CD4-positive, alpha-beta T cell treated with Interleukin-17A for 4 hours (primary cell): Measurements from ENCODE around the gene PCSK1.
"Not testable (repeated sequence)": the region's sequence is repeated elsewhere in the genome, so short reads cannot be mapped to it uniquely, and the experiment has no call there.

Experiments used
- DNase-seq: peaks from one replicate; pipeline ENCODE4 v3.0.0-alpha.2; 2020; ENCODE audit warnings: mixed read lengths

PCSK1 gene

DNA sequence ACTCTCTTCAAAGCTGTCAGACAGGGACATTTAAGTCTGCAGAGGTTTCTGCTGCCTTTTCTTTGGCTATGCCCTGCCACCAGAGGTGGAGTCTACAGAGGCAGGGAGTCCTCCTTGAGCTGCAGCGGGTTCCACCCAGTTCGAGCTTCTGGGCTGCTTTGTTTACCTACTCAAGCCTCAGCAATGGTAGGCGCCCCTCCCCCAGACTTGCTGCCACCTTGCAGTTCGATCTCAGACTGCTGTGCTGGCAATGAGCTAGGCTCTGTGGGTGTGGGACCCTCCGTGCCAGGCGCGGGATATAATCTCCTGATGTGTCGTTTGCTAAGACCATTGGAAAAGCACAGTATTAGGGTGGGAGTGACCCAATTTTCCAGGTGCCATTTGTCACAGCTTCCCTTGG, 65.7 kb downstream of the PCSK1 start:
- DNase-seq: not testable (repeated sequence)

DNA sequence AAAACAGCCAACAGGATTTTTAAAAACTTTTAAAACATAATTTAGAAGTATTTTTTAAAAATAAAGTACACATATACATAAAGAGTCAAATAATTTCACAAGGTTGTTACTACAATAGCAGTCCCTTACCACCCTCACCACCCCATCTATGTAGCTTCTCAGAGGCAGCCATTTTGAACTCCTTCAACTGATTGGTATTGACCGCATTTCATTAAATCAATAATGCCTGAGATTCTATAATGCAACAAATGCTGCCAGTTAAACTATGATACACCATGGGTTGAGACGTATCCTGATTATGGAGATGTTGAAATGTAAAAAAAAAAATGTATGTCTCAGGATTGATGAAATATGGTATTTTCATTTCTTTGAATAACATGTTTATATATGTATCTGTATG, 78.8 kb downstream of the PCSK1 start:
- no peak for DNase-seq

DNA sequence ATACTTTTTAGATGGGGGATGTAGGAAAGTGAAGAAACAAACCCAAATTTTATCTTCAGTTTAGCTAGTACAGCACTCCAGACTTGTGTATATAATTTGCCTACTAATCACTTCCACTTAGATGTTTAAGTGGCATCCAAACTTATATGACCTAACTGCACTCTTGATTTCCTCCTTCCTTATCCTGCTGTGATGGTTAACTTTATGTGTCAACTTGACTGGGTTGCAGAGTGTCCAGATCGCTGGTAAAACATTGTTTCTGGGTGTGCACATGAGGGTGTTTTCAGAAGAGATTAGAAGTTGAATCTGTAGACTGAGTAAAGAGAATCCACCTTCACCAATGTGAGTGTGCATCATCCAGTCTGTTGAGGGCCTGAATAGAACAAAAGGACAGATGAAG, 79.8 kb downstream of the PCSK1 start:
- no peak for DNase-seq

DNA sequence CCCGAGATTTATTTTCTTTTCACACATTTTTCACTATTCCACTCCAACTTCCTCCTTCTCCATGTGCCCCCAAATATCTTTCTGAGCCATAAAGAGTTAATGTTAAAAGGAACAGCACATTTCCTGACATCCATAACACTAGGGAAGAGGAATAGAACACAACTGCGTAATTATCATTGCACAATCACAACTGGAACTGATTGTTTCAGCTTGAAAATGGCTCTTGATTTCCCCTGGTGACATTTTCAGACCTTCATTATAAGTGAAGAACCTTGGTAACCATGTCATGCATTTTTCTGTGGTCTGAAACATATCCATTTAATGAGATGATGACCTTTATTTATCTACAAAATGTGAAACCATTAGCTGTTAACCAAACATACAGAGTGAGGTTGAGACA, 82.4 kb downstream of the PCSK1 start:
- DNase-seq: no peak

DNA sequence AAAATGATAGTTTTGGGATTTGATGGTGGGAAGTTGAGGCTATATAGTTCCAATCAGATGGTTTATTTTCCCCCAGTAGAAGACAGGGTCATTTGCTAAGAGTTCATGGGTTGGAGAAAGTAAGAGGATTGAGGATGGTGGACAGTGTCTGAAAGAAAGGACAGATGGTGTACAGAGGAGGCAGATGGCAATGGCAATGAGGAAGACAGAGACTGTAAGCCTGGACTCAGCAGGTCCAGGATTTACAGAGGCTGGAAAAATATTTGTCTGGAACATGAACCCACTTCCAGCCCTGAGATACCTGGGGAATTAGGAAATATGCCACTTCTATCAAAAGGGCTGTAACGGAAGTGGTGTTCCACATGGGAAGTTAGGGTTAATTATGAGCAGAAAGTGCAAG, 84.5 kb downstream of the PCSK1 start:
- DNase-seq: no peak

DNA sequence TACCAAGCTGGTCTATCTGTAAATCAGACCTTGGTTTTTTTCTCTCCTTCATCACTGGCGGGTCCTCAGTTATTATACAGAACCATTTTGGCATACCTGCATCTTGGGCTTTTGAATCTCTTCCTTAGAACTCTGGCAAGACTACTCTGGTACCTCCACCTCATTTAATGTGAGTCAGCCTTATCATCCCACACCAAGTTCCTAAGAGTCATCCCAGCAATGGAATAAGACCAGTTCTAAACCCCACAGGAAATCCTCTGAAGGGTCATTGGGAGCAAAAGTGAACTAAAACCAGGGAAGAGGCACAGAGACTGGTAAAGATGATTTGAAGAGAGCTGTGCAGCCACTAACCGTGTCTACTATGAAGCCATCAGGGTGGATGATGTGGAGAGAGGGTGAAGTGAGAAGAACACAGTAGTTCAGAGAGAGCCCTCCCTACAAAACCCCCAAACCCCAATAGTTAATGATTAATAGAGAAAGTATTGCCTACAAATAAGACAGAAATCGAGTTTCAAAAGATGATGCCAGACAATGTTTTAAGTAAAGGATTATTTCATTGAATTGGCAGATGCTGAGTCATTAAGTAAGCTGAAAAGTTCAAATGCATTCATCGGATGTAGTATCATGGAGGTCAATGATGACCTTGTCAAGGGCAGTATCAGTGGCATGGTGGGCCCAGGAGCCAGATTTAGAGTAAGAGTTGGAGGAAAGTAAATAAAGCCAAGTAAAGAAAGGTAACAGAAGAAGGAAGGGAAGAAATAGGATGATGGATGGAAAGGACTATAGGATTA, 85.4 kb downstream of the PCSK1 start:
- no peak for DNase-seq

DNA sequence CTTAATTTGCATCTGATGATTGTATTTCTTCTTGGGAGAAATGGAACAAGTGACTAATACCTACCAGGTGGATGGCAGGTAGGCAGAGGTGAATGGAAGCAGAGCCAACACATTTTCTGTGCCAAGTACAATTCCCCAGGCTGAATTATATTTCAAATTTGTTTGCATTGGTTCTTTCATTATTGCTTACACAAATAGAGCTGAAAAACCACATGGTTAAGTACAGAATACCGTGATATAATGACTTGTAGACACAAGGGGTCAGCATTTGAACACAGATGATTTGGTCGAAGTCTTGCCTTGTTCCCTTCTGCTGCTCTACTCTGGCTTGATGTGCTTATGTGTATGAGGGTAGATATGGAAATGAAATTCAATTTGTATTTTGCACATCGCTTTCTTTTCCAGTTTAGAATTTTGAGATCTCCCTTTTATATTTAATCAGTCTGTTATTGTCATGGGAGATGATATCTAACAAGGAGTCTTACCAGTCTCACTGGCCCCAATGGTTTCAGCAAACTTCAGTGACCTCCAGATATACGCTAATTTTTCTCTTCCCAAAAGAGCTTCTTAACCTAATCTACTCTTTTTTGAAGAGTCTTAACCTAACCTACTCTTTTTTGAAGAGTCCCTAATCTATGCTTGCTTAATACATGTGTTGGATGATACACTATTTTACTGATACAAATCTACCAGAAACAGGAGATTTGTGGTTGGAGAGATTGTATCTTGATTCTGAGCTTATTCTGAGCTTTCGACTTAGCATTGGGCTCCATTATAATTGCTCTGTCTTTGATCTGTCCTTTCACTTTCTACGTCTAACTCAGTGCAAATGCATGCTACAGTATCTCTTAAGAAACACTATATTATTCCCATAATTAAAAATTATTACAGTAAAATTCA, 88.1 kb downstream of the PCSK1 start:
- peak; percentile 27 for DNase-seq

DNA sequence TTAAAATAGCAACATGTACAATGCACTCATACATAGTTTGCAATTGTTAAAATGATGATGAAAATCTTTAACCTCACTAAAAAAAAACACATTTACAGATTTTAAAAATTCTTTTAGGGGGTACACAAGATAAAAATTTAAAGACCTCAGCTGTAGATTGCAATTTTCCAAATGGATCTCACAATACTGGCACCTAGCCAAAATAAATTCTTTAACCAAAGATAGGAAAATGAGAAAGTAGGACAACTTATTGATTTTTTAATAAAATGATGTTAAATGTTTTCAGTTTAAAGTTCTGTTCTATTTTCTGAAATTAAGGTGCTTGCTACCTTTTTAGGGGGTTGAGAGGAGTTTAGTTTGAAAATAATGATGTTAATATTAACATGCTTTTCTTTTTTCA, 90.0 kb downstream of the PCSK1 start:
- DNase-seq: no peak

DNA sequence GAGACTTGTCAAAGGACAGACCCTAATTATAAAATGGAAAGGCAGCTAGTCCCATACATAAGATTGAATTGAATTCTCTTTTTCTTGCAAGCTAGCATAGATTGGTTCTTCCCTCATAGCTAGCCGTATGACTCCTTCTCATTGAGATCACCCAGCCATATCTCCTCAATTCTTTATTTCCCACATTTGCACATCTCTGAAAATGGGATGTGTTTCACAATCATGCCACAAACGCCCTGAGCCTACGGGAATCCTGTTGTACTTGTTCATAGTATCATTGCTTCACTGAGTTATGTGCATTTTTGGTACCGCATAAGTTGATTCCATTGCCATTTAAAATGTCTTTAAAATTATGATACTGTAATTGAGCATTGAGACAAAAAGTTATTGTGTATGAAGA, 90.5 kb downstream of the PCSK1 start:
- DNase-seq: no peak
